NCI-H2227 treated with DMSO at 0.1 percent for 48 hours (cell line): Measurements from ENCODE around the gene LRIG1.

Experiments
- DNase-seq: peaks from one replicate; lab custom pipeline; 2025; lab: John Stamatoyannopoulos, UW

The LRIG1 gene

GRCh38 chr3:66354001-66354400, 146.8 kb downstream of the LRIG1 start:
- DNase-seq: no peak

DNA sequence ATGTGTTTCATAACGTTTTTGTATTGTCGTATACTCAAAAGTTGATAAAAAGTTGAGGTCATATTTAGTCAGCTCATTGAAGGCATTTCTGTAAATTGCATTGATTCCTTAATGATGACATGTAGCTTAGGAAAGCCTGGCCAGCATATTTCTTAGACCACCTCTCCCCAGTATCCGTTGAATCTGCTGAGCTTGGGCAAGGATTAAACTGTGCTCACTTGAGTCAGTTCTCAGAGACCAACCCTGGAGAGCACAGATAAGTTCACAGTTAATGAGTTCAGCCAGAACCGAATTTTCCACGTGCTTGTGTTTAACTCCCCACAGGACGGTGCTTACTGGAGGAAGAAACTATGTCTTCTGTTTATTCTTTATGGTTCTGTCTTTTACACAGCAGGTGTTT, 147.3 kb downstream of the LRIG1 start:
- no peak for DNase-seq

DNA sequence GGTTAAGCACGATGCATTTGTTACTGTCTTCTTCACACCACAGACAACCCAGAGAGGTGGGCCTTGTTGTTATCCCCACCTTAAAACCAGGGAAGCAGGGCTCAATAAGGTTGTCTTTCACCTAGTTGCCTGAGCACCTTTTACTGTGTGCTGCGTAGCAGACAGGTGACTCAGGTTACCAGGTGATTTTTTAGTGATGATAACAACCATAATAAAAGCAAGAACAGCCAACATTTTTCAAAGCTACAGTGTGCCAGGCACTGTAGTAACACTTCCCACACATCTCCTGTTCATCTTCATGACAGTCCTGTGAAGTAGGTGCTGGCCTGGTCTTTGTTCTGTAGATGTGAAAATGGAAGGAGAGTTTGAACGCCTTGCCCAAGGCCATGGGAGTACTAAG, 147.8 kb downstream of the LRIG1 start:
- no peak for DNase-seq

DNA sequence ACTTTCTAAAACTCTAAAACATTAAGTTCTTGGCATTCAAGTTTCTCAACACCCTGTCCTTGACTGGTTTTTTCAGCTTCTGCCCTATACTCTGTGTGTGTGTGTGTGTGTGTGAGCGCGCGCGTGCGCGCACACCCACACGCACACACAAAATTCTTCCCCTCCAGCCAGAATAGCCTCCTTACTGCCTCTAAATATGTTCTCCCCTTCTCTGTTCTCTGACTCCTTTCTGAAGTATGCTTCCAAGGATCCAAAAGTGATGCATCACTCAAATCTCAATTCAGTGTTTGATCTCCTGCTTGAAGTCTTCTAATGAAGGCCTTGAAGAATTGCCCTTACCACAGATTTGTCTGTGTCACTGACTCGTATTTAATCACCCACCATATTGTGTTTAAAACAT, 150.2 kb downstream of the LRIG1 start:
- no peak for DNase-seq

DNA sequence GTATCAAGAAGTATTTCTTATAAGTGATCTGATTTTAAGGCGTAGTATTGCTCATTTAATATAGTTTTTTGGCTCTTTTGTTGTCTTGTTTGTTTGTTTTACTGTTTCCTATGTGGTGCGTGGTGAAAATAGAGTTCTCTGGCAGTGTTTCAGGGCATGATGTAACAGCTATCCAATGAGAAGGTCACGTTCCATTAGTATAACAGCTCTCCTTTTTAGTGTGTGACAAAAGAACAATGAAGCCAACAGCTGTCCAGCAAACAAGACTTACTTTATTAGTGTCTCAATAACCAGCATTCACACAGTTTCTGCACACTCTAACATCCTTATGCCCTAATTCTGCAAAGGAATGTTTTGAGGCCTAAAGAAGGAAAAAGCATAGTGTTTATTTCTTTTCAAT, 152.1 kb downstream of the LRIG1 start:
- no peak for DNase-seq

DNA sequence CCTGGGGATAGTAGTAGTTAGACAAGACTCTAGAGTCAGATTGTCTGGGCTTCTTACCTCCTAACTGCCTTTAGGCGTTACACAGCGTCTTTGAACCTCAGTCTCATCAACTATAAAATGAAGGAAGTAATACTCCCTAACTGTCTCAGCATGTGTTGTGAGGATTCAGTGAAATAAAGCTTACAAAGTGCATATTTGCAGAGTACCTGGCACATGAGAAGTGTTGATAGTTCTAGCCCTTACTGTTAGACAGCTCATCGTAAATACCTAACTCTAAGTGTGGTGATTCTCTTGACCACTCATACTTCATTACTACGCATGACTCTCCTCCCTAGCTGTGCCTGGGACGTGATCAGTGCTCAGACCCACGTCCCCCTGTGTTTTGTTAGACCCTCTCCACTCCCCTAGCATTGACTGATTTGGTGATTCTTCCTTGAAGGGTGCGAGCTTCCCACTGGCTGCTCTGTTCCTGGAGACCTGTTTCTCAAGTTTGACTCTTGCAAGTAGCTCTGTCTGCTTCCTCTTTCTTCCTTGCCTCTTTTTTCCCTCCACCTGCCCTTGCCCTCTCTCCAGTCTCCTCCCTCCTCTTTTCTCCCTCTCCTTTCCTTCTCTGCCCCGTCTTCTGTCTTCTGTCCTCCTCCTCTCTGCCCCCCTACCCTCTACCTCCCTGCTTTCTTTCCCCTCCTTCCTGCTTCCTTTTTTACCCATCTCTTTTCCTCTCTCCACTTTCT, 155.8 kb downstream of the LRIG1 start:
- DNase-seq: no peak

GRCh38 chr3:66344391-66344811, 156.4 kb downstream of the LRIG1 start:
- DNase-seq: no peak

DNA sequence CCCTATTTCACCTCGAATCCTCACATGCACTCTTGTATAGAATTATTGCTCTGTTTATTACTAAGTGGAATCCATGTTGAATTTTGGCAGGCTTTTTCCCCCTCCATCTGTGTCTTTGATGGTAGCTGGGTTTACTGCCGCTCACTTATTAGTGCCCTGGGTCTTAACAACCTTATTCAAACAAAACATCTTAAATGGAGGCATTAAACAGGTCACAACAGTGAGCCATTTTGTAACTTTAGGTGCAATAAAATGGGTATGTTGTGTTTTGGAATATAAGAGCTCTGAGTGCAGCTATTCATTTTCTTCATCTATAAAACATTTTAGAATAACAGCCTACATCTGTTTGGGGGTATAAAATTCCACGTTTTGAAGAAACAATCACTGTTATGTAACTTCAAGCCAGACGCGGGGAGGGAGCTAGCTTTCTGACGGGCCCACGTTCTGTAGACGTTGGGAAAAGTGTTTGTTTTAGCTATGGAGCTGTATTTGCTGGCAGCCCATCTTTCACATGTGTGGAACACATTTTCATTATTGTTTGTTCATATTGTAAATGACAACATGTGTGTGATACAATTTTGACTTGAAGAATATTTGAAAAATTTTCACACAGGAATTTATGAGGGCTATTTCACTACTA, 158.0 kb downstream of the LRIG1 start:
- no peak for DNase-seq

- DNase-seq: no peak
Observed at GRCh38 chr3:66338927-66339326, 161.9 kb downstream of the LRIG1 start.

DNA sequence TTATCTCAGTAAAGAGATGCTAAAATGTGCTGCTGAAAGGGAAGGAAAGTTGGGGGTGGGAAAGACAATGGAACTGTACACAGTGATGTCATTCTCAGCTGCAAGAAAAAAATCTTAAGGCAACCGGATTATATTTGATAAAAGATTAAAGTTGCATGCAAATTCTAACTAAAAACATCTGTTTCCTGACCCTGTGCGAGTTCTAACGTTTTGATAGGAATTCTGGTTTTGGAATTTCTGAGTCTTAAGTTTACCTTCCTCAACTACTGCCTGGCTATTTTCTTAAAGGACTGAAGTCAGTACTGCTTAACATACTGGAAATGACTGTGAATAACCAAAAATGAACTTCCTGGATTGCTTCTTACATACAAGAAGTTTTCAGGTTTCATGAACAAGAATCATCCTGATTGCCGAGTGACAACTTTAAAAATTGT, 164.5 kb downstream of the LRIG1 start:
- DNase-seq: no peak

DNA sequence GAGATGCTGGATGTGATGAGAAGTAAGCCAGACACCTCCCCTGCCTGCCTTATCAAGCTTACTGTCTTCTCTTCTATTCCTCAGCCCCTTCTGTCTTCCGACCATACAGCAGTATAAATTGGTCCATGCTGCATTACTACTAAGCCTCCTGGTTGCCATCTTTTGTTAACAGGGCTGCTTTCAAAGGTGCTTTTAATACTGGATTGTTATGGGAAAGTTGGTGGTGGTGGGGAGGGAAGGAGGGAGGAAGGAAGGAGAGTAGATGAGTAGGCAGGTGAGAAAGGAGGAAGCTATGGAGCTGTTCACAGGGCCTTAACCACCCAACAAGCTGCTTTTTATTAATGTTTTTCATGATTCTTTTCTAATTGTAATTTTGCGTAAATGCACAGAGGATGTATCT, 165.2 kb downstream of the LRIG1 start:
- no peak for DNase-seq
